Measurements from ENCODE around the gene MRPL20.

DNA sequence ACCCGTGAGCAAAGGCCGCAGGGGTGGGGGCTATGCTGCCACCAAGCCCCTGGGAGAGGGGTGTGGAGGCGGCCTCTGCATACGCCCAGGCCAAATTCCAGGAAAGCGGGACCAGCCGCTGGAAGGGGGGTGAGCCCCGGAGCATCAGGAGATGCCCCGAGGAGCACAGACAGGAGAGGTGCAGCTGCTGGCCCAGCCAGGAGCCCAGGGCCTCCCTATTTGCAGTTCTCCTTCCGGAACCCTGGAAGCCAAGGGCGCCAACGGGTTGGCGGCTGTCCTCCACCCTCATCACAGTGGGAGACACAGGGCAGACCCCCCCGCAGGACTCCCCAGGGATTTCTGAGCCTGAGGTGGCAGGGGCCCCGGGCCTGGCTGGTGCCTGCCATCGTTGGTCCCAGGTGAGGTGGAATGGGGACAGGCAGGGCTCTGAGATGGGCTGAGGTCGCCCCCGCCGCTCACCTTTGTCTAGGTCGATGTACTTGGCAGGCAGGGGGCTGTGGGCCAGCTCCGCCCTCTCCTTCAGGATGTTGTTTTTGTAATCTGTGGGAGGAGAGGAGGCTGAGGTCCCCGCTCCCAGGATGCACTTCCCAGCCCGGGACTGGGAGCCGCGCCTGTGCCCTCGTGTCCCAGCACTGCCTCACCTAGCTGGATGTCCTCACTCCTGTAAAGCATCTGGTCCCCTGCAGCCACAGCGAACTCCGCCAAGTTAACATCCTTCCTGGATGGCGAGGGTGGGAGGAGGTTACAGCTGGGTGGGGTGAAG lies 53.5 kb downstream of the MRPL20 start:
- TF ChIP-seq, protein P1, sequence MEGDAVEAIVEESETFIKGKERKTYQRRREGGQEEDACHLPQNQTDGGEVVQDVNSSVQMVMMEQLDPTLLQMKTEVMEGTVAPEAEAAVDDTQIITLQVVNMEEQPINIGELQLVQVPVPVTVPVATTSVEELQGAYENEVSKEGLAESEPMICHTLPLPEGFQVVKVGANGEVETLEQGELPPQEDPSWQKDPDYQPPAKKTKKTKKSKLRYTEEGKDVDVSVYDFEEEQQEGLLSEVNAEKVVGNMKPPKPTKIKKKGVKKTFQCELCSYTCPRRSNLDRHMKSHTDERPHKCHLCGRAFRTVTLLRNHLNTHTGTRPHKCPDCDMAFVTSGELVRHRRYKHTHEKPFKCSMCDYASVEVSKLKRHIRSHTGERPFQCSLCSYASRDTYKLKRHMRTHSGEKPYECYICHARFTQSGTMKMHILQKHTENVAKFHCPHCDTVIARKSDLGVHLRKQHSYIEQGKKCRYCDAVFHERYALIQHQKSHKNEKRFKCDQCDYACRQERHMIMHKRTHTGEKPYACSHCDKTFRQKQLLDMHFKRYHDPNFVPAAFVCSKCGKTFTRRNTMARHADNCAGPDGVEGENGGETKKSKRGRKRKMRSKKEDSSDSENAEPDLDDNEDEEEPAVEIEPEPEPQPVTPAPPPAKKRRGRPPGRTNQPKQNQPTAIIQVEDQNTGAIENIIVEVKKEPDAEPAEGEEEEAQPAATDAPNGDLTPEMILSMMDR (IDR thresholded peaks at IDR 0.05): no peak
- no peak for TF ChIP-seq POLR2A (IDR thresholded peaks at IDR 0.05)

Data from body of pancreas (tissue), 4 donors.